SK-N-MC (cell line): ENCODE data around the gene FBXO44.

Experiments
- DNase-seq: peaks from one replicate; pipeline ENCODE4 v3.0.0-alpha.2; 2011; ENCODE audit warnings: low read depth, low spot score
- H3K27ac ChIP-seq: fragments of 200-600 bp; sonication (generic); 2 replicates; pipeline ENCODE4 v1.5.1; 2016; ENCODE audit warnings: mixed run types
- H3K36me3 ChIP-seq: fragments of 200-600 bp; sonication (generic); 2 replicates; pipeline ENCODE4 v1.6.1; 2017; ENCODE audit warnings: antibody characterized with exemption, low read length, mixed read lengths; ENCODE audit not compliant: insufficient read depth
- H3K4me3 ChIP-seq: fragments of 200-600 bp; sonication (generic); 2 replicates; pipeline ENCODE4 v1.5.1; 2016
- H3K9ac ChIP-seq: fragments of 200-600 bp; sonication (generic); 2 replicates; pipeline ENCODE4 v1.8.0; 2017; ENCODE audit warnings: mixed run types, mixed read lengths; ENCODE audit not compliant: insufficient read length
- H3K9me3 ChIP-seq: fragments of 200-600 bp; sonication (generic); 2 replicates; pipeline ENCODE4 v1.6.1; 2017; ENCODE audit warnings: low read depth, mild to moderate bottlenecking, antibody characterized with exemption, low read length, moderate library complexity, mixed read lengths
- EZH2 ChIP-seq: fragments of 200-600 bp; sonication (generic); IDR thresholded peaks from one replicate; pipeline ENCODE4 v1.6.1; 2017; ENCODE audit warnings: antibody characterized with exemption
- FOXP2 ChIP-seq: optimal IDR thresholded peaks from 2 replicates; pipeline ENCODE3; 2011; ENCODE audit warnings: mild to moderate bottlenecking, moderate library complexity; ENCODE audit not compliant: insufficient read depth; ENCODE audit errors: extremely low read length, control extremely low read depth
- POLR2AphosphoS5 ChIP-seq: IDR thresholded peaks from 2 replicates; pipeline ENCODE4 v1.6.1; 2012; ENCODE audit warnings: mild to moderate bottlenecking, low read depth, low read length, borderline replicate concordance

FBXO44 gene

DNA sequence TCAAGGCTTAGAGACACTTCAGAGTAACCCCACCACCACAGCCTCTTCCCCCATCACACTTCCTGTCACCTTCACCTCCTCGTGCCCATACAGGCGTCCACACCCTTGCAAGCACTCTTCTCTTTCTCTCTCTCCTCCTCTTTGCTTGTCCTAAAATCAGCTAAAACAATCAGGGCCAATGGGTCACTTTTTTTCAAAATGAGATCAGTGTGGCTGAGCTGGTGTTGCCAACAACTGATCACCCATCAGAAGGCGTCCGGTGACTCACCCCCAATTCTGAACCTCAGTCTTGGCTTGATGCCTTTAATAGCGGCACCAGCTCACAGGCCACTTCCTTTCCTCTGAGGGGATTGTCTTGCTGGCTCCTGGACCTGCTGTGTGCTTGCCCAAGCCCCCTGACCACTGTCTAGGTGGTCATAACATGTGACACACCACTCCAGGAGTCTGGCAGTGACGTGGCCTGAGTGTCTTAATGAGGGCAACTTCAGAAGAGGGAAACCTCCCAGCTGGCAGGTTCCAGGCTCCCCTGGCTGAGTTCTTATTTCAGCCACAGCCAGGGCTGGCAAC, 38.4 kb downstream of the FBXO44 start:
- Histone ChIP-seq H3K27ac (no peak overlapping the region), H3K9me3 (no peaks in the 10 kb centered on the region), H3K4me3 (no peak overlapping the region), H3K36me3 (no peaks in the 10 kb centered on the region), H3K9ac (no peak overlapping the region)
- no peak for DNase-seq
- no peak for TF ChIP-seq EZH2
- no peak for TF ChIP-seq FOXP2
- TF ChIP-seq POLR2AphosphoS5 = no peak

DNA sequence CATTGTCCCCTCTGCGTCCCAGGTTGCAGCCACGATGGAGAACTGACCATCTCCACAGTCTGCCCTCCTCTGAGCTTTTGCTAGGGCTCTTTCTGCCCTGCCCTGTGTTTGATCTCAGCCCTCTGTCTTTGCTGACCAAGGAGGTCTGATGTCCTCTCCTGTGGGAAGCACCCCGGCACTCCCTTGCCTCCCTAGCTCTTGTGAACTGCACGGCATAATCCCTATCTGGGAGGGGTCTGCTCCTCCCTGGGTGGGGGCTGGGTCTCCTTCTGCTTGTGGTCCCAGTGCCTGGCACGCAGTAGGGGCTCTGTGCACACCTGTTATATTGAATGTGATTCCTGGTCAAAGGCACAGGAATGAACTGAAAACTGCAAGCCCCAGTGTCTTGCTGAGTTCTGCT, 39.2 kb downstream of the FBXO44 start:
- no peak for DNase-seq
- no peaks in the 10 kb centered on the region for H3K9me3 ChIP-seq
- TF ChIP-seq FOXP2 (no peak), EZH2 (no peak), POLR2AphosphoS5 (no peak)
- H3K9ac ChIP-seq = no peak overlapping the region
- H3K36me3 ChIP-seq = no peaks in the 10 kb centered on the region
- no peak overlapping the region for H3K27ac ChIP-seq
- H3K4me3 ChIP-seq = no peak overlapping the region

DNA sequence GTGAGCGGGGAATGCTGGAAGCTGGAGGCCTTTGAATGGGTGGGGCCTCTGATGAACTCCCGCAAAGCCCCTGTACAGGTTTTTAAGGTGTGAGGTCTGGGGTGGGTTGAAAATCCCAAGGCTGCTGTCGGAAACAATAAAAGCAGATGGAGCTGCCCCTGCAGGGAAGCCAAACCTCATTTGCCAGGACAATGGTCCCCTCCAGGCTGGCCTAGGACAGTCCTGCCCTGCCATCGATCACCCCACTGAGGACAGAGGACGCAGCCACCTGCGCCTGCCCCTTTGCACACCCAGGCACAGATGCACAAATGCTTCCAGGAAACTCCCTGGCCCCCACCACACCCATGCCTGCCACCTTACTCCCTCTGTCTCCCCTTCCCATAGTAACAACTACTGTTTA, 41.2 kb downstream of the FBXO44 start:
- DNase-seq = no peak

DNA sequence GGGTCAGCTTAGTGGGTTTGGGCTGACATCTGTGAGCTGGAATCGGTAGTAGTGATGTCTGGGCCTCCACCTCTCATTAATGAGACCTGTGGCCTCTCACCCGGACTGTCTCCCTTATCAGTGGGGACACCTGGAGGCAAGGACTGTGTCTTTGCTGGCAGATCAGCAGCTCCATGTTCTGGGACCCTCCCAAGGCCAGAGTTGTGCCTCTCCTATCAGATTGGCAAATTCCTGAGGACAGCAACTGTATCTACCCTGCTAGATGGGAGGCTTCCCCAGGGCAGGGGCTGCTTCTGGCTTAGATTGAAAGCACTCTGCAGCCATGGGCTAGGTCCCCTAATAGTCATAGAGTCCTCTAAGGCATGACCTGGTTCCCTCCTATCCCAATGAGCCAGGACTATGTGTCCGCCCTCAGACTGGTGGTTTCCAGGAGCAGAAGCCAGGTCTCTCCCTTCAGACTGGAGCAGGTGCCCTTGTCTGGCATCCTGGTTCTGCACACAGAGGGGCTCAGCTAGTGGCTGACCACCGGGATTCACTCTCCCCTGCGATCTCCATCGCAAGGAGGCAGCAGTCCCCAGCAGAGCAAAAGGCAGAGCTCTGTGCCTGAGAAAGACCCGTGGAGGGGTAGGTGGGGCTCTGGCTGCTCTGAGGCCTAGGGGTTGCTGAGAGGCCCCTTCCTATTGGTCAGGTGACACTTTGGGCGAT, 42.7 kb downstream of the FBXO44 start:
- TF ChIP-seq POLR2AphosphoS5 = no peak
- no peak for TF ChIP-seq EZH2
- no peak for TF ChIP-seq FOXP2
- no peaks in the 10 kb centered on the region for H3K9me3 ChIP-seq
- no peak overlapping the region for H3K27ac ChIP-seq
- DNase-seq = no peak
- no peak overlapping the region for H3K9ac ChIP-seq
- no peak overlapping the region for H3K4me3 ChIP-seq
- no peaks in the 10 kb centered on the region for H3K36me3 ChIP-seq

More for the DNA sequence above, 41.2 kb downstream of the FBXO44 start:
- H3K9me3 ChIP-seq = no peaks in the 10 kb centered on the region
- H3K4me3 ChIP-seq = no peak overlapping the region
- H3K27ac ChIP-seq = no peak overlapping the region
- TF ChIP-seq POLR2AphosphoS5 (no peak), FOXP2 (no peak), EZH2 (no peak)
- no peak overlapping the region for H3K9ac ChIP-seq
- H3K36me3 ChIP-seq = no peaks in the 10 kb centered on the region

DNA sequence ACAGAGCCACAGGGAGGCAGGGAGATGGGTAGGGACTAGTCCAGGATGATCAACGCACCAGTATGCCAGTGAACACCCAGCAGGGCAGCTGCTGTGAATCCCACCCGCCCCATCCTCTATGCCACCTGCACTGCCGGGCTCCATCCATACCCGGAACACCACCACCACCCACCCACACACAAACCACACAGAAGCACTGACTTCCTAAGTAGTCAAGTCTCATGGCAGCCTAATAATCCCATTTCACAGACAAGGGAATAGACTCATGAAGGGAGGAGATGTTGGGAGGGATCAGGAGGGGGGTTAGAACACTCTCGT, 43.2 kb downstream of the FBXO44 start:
- Histone ChIP-seq H3K9me3 (no peaks in the 10 kb centered on the region), H3K27ac (no peak overlapping the region), H3K36me3 (no peaks in the 10 kb centered on the region), H3K9ac (no peak overlapping the region), H3K4me3 (no peak overlapping the region)
- TF ChIP-seq FOXP2 (no peak), POLR2AphosphoS5 (no peak), EZH2 (no peak)
- no peak for DNase-seq

DNA sequence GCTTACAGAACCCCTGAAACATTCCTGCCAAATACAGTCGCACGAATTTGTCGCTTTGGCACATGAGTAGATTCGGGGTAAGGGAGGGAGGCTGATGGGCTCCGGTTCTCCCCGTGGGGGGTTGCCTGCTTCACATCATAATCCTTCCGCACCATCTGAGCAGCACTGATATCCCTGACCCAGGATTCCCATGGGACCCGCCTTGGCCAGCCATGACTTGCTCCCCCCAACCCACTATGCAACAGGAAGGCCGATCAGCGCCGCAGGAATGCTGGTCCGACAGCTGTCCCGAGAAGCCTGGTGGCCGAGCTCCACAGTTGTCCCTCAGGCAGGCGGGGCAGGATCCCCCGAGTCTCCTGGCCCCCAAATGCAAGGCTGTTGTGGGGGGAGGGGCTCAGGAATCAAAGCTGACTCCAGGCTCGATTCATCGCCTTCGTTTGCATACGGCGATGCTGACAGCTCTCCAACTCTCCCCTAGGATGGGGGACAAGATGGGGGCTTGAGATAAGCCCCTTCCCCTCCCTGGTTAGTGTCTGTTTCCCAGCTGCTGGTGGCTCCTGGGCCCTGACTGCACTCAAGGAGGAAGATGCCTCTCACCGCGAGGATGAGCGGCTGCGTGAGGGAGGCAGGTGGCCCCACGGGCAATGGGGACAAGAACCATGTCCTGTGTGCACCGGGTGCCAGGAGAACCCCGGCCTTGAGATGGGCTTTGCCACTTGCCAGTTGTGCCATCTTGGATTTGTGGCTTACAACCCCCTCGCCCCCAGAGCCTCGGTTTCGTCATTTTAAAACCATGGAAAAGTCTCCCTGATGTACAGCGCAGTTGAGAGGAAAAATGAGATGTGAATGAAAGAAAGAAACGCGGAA, 46.2 kb downstream of the FBXO44 start:
- no peak for DNase-seq
- no peak overlapping the region for H3K9ac ChIP-seq
- TF ChIP-seq EZH2 = no peak
- TF ChIP-seq POLR2AphosphoS5 = no peak
- no peak for TF ChIP-seq FOXP2
- H3K27ac ChIP-seq = no peak overlapping the region
- no peaks in the 10 kb centered on the region for H3K9me3 ChIP-seq
- no peaks in the 10 kb centered on the region for H3K36me3 ChIP-seq
- no peak overlapping the region for H3K4me3 ChIP-seq

DNA sequence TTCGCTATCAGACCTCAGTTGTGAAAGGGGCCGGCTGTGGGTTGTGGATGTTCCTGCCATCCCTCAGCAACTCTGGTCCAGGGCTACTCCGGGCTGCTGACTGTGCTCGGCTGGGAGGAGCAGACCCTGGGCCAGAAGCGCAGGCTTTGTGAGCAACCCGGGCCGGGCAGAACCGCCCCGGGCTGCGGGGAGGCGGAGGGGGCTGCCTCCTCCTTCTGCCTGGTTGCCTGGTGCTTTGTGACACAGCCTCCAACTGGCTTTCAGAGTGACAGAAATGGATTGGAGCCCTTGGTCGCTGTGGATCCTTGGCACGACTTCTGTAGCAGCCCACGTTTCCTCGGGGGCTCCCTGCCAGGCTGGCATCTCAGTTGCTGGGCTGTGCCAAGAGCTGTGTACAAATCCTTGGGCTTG, 46.9 kb downstream of the FBXO44 start:
- H3K36me3 ChIP-seq = no peaks in the 10 kb centered on the region
- H3K4me3 ChIP-seq = no peak overlapping the region
- no peaks in the 10 kb centered on the region for H3K9me3 ChIP-seq
- H3K9ac ChIP-seq = no peak overlapping the region
- H3K27ac ChIP-seq = no peak overlapping the region
- TF ChIP-seq FOXP2 (no peak), POLR2AphosphoS5 (no peak), EZH2 (no peak)
- no peak for DNase-seq

DNA sequence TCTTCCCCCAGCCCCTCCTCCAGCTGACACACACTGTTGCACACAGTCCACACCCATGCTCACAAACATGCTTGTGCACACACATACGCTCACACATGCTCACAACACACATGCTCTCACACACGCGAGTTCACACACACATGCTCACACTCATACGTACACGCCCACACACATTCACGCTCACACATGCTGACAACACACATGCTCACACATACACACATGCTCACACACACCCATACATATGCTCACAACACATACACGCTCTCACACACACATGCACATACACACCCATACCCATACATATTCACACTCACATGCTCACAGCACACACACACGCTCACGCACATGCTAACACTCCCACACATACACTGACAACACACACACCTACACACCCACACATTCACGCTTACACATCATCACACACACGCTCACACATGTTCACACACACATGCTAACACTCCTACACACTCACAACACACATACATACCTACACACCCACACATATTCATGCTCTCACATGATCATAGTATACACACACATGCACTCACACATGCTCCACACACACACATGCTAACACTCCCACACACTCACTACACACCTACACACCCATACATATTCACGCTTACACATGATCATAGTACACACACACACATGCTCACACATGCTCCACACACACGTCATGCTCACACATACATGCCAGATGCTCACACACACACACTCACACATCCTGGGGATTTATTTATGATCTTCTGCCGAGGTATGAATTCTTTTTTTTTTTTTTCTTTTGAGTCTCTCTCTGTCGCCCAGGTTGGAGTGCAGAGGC, 47.5 kb downstream of the FBXO44 start:
- Histone ChIP-seq H3K36me3 (no peaks in the 10 kb centered on the region), H3K27ac (no peak overlapping the region), H3K4me3 (no peak overlapping the region), H3K9ac (no peak overlapping the region), H3K9me3 (no peaks in the 10 kb centered on the region)
- no peak for DNase-seq
- TF ChIP-seq POLR2AphosphoS5 (no peak), EZH2 (no peak), FOXP2 (no peak)
